ENCODE data around the gene VMAC. TPM values are rescaled to one million over a fixed set of nuclear protein-coding genes. Genes with fewer than 3 reads are reported as not detected.

VMAC gene
- total and polyA plus RNA-seq, 9 of the 15 experiments (the other 6 are each of a cell fraction or from before 2014, with no cell fraction given): 0.03 to 3.4 (median 1.1) TPM

DNA sequence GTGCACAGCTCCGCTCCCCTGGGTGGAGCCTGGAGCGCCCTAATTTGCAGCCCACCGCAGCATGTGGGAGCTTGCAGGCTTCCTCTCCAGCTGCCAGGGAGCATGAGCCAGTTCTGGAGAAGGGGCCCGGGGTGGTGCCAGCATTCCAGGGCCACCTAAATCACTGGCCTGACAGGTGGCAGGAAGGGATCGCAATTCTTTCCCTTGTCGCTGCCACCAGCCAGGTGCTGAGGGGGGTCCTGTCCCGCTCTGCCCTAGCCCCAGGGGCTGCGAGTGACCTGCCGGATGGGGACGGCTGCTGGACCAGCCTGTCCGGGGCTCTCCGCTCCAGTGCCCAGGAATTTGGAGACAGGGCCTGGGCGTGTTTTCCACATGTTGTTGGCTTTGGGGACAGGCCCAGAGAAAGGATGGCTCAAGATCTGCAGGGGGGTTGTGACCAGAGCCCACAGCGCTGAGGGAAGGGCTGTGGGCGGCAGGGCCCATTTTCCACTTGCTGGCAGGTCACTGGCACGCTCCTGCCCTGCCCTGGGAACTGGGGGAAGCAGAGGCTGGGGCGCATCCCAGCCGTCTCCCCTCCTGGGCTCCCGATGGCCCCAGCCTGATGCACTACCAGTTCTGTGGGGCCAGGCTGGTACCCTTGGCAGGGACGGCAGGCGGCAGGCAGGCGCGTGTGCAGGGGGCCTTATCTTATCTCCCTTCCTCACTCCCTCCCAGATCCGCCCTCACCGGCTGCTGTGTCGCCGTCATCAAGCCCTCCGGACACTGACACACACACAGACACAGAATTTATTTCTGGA lies 10.6 kb upstream of the VMAC start (continued):
- TF ChIP-seq, protein P1, sequence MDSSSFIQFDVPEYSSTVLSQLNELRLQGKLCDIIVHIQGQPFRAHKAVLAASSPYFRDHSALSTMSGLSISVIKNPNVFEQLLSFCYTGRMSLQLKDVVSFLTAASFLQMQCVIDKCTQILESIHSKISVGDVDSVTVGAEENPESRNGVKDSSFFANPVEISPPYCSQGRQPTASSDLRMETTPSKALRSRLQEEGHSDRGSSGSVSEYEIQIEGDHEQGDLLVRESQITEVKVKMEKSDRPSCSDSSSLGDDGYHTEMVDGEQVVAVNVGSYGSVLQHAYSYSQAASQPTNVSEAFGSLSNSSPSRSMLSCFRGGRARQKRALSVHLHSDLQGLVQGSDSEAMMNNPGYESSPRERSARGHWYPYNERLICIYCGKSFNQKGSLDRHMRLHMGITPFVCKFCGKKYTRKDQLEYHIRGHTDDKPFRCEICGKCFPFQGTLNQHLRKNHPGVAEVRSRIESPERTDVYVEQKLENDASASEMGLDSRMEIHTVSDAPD (CRISPR knock-in tag; IDR thresholded peaks at IDR 0.05): no peak
- TF ChIP-seq, protein P2, sequence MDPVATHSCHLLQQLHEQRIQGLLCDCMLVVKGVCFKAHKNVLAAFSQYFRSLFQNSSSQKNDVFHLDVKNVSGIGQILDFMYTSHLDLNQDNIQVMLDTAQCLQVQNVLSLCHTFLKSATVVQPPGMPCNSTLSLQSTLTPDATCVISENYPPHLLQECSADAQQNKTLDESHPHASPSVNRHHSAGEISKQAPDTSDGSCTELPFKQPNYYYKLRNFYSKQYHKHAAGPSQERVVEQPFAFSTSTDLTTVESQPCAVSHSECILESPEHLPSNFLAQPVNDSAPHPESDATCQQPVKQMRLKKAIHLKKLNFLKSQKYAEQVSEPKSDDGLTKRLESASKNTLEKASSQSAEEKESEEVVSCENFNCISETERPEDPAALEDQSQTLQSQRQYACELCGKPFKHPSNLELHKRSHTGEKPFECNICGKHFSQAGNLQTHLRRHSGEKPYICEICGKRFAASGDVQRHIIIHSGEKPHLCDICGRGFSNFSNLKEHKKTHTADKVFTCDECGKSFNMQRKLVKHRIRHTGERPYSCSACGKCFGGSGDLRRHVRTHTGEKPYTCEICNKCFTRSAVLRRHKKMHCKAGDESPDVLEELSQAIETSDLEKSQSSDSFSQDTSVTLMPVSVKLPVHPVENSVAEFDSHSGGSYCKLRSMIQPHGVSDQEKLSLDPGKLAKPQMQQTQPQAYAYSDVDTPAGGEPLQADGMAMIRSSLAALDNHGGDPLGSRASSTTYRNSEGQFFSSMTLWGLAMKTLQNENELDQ (CRISPR knock-in tag; IDR thresholded peaks at IDR 0.05; ENCODE audit: borderline replicate concordance): no peak
- TF ChIP-seq ZBTB7A (IDR thresholded peaks at IDR 0.05; ENCODE audit: borderline replicate concordance, control insufficient read depth, low read depth, low read length): peak; percentile 60; the same call in 1 of the 2 replicates
- TF ChIP-seq XRCC3 (IDR thresholded peaks at IDR 0.05): no peak
- TF ChIP-seq NCOA2 (IDR thresholded peaks at IDR 0.05; ENCODE audit: partially characterized antibody in 2 of 2): no peak
- no peak for TF ChIP-seq BRF1 (IDR thresholded peaks at IDR 0.05; ENCODE audit: borderline replicate concordance, extremely low read depth, insufficient read length)
- TF ChIP-seq, protein P3, sequence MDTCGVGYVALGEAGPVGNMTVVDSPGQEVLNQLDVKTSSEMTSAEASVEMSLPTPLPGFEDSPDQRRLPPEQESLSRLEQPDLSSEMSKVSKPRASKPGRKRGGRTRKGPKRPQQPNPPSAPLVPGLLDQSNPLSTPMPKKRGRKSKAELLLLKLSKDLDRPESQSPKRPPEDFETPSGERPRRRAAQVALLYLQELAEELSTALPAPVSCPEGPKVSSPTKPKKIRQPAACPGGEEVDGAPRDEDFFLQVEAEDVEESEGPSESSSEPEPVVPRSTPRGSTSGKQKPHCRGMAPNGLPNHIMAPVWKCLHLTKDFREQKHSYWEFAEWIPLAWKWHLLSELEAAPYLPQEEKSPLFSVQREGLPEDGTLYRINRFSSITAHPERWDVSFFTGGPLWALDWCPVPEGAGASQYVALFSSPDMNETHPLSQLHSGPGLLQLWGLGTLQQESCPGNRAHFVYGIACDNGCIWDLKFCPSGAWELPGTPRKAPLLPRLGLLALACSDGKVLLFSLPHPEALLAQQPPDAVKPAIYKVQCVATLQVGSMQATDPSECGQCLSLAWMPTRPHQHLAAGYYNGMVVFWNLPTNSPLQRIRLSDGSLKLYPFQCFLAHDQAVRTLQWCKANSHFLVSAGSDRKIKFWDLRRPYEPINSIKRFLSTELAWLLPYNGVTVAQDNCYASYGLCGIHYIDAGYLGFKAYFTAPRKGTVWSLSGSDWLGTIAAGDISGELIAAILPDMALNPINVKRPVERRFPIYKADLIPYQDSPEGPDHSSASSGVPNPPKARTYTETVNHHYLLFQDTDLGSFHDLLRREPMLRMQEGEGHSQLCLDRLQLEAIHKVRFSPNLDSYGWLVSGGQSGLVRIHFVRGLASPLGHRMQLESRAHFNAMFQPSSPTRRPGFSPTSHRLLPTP (IDR thresholded peaks at IDR 0.05; ENCODE audit: borderline replicate concordance, extremely low read depth, insufficient read length): no peak
- no peak for TF ChIP-seq ZNF586 (CRISPR knock-in tag; conservative IDR thresholded peaks at IDR 0.05)
- no peak for TF ChIP-seq ADNP (tag; IDR thresholded peaks at IDR 0.05)
- peak; percentile 86 for TF ChIP-seq ARID1B (IDR thresholded peaks at IDR 0.05)
- TF ChIP-seq, protein P4, sequence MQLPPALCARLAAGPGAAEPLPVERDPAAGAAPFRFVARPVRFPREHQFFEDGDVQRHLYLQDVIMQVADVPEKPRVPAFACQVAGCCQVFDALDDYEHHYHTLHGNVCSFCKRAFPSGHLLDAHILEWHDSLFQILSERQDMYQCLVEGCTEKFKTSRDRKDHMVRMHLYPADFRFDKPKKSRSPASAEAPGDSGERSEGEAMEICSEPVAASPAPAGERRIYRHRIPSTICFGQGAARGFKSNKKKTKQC (CRISPR knock-in tag; IDR thresholded peaks at IDR 0.05): no peak
- TF ChIP-seq, protein P5, sequence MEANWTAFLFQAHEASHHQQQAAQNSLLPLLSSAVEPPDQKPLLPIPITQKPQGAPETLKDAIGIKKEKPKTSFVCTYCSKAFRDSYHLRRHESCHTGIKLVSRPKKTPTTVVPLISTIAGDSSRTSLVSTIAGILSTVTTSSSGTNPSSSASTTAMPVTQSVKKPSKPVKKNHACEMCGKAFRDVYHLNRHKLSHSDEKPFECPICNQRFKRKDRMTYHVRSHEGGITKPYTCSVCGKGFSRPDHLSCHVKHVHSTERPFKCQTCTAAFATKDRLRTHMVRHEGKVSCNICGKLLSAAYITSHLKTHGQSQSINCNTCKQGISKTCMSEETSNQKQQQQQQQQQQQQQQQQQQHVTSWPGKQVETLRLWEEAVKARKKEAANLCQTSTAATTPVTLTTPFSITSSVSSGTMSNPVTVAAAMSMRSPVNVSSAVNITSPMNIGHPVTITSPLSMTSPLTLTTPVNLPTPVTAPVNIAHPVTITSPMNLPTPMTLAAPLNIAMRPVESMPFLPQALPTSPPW (CRISPR knock-in tag; IDR thresholded peaks at IDR 0.05): peak; percentile 64
- TF ChIP-seq HDAC1 (IDR thresholded peaks at IDR 0.05): peak in 1 of 2 experiments; percentile 39; a peak in 1 of 4 replicates
- no peak for TF ChIP-seq NFRKB (IDR thresholded peaks at IDR 0.05; ENCODE audit: low read depth)
